Measurements from ENCODE around the gene PNMA6E. TPM values are rescaled to one million over a fixed set of nuclear protein-coding genes. Genes with fewer than 3 reads are reported as not detected.

The PNMA6E gene
- total and polyA plus RNA-seq, 4 experiments from 2014 or later = not detected

- Mint-ChIP-seq H3K9me3 (peaks cover 0 to 1% (median 0%) of the 10 kb centered on the region in 8 donors), H3K4me3 (no peak overlapping the region), H3K4me1 (peaks cover 0 to 2% (median under 1%) of the 10 kb centered on the region in 4 donors), H3K27ac (no peak overlapping the region), H3K27me3 (peaks cover 3 to 4% of the 10 kb centered on the region in 2 donors), H3K36me3 (no peaks in the 10 kb centered on the region)
- Histone ChIP-seq H3K27ac (ENCODE audit: low read depth, low read length) (no peak overlapping the region), H3K27me3 (ENCODE audit: insufficient read depth, low read length) (no peaks in the 10 kb centered on the region), H3K9me3 (ENCODE audit: control insufficient read depth in 1 of 2, low read length in 2 of 2) (no peaks in the 10 kb centered on the region), H3K36me3 (ENCODE audit: insufficient read depth, low read length) (no peaks in the 10 kb centered on the region), H3K4me3 (ENCODE audit: low read length in 2 of 2) (no peak overlapping the region), H3K4me1 (ENCODE audit: insufficient read depth, low read length) (no peaks in the 10 kb centered on the region)
- intact Hi-C loops (cut with micrococcal nuclease) = no loop called here
- no peak for DNase-seq
- POLR2A ChIA-PET (ENCODE audit: partially characterized antibody) = no interaction called here
- CTCF ChIA-PET (ENCODE audit: partially characterized antibody) = no interaction called here
Measured at GRCh38 chrX:153374426-153374825, 26.7 kb downstream of the PNMA6E start.

GRCh38 chrX:153372949-153373348 is 28.2 kb downstream of the PNMA6E start:
- intact Hi-C loops (cut with micrococcal nuclease) = no loop called here
- Histone ChIP-seq H3K4me3 (ENCODE audit: low read length in 2 of 2) (no peak overlapping the region), H3K9me3 (ENCODE audit: control insufficient read depth in 1 of 2, low read length in 2 of 2) (no peaks in the 10 kb centered on the region), H3K27ac (ENCODE audit: low read depth, low read length) (no peak overlapping the region), H3K36me3 (ENCODE audit: insufficient read depth, low read length) (no peaks in the 10 kb centered on the region), H3K4me1 (ENCODE audit: insufficient read depth, low read length) (no peaks in the 10 kb centered on the region), H3K27me3 (ENCODE audit: insufficient read depth, low read length) (no peaks in the 10 kb centered on the region)
- Mint-ChIP-seq H3K27ac (no peak overlapping the region), H3K36me3 (no peaks in the 10 kb centered on the region), H3K4me3 (no peak overlapping the region), H3K4me1 (peaks cover 0 to 2% (median under 1%) of the 10 kb centered on the region in 4 donors), H3K27me3 (peaks cover 3 to 4% of the 10 kb centered on the region in 2 donors), H3K9me3 (peaks cover 0 to 1% (median 0%) of the 10 kb centered on the region in 8 donors)
- ChIA-PET POLR2A (ENCODE audit: partially characterized antibody) (no interaction called here), CTCF (ENCODE audit: partially characterized antibody) (no interaction called here)
- DNase-seq = no peak

GRCh38 chrX:153371256-153371655 is 29.9 kb downstream of the PNMA6E start:
- intact Hi-C loops (cut with micrococcal nuclease) = no loop called here
- DNase-seq = no peak
- peaks cover 0 to 1% (median 0%) of the 10 kb centered on the region in 8 donors for H3K9me3 Mint-ChIP-seq
- Histone ChIP-seq H3K9me3 (ENCODE audit: control insufficient read depth in 1 of 2, low read length in 2 of 2) (no peaks in the 10 kb centered on the region), H3K27me3 (ENCODE audit: insufficient read depth, low read length) (no peaks in the 10 kb centered on the region), H3K4me3 (ENCODE audit: low read length in 2 of 2) (no peak overlapping the region), H3K27ac (ENCODE audit: low read depth, low read length) (no peak overlapping the region), H3K36me3 (ENCODE audit: insufficient read depth, low read length) (no peaks in the 10 kb centered on the region), H3K4me1 (ENCODE audit: insufficient read depth, low read length) (no peaks in the 10 kb centered on the region)
- CTCF ChIA-PET (ENCODE audit: partially characterized antibody) = no interaction called here
- no peak overlapping the region for H3K4me3 Mint-ChIP-seq
- no peaks in the 10 kb centered on the region for H3K36me3 Mint-ChIP-seq
- H3K4me1 Mint-ChIP-seq = peaks cover 0 to 2% (median under 1%) of the 10 kb centered on the region in 4 donors
- POLR2A ChIA-PET (ENCODE audit: partially characterized antibody) = no interaction called here
- H3K27ac Mint-ChIP-seq = no peak overlapping the region
- H3K27me3 Mint-ChIP-seq = peaks cover 1 to 3% of the 10 kb centered on the region in 2 donors

GRCh38 chrX:153370293-153371055 is 30.7 kb downstream of the PNMA6E start:
- no peak overlapping the region for H3K27ac Mint-ChIP-seq
- Histone ChIP-seq H3K27me3 (ENCODE audit: insufficient read depth, low read length) (no peaks in the 10 kb centered on the region), H3K4me3 (ENCODE audit: low read length in 2 of 2) (no peak overlapping the region), H3K4me1 (ENCODE audit: insufficient read depth, low read length) (no peaks in the 10 kb centered on the region), H3K36me3 (ENCODE audit: insufficient read depth, low read length) (no peaks in the 10 kb centered on the region), H3K9me3 (ENCODE audit: control insufficient read depth in 1 of 2, low read length in 2 of 2) (no peaks in the 10 kb centered on the region), H3K27ac (ENCODE audit: low read depth, low read length) (no peak overlapping the region)
- intact Hi-C loops (cut with micrococcal nuclease) = no loop called here
- H3K27me3 Mint-ChIP-seq = peaks cover 1 to 3% of the 10 kb centered on the region in 2 donors
- H3K36me3 Mint-ChIP-seq = no peaks in the 10 kb centered on the region
- H3K4me3 Mint-ChIP-seq = no peak overlapping the region
- ChIA-PET CTCF (ENCODE audit: partially characterized antibody) (no interaction called here), POLR2A (ENCODE audit: partially characterized antibody) (no interaction called here)
- peaks cover 0 to 1% (median 0%) of the 10 kb centered on the region in 8 donors for H3K9me3 Mint-ChIP-seq
- DNase-seq = no peak
- peaks cover 0 to 2% (median under 1%) of the 10 kb centered on the region in 4 donors for H3K4me1 Mint-ChIP-seq

- ChIA-PET CTCF (ENCODE audit: partially characterized antibody) (no interaction called here), POLR2A (ENCODE audit: partially characterized antibody) (no interaction called here)
- Histone ChIP-seq H3K9me3 (ENCODE audit: control insufficient read depth in 1 of 2, low read length in 2 of 2) (no peaks in the 10 kb centered on the region), H3K27ac (ENCODE audit: low read depth, low read length) (no peak overlapping the region), H3K27me3 (ENCODE audit: insufficient read depth, low read length) (no peaks in the 10 kb centered on the region), H3K4me3 (ENCODE audit: low read length in 2 of 2) (no peak overlapping the region), H3K4me1 (ENCODE audit: insufficient read depth, low read length) (no peaks in the 10 kb centered on the region), H3K36me3 (ENCODE audit: insufficient read depth, low read length) (no peaks in the 10 kb centered on the region)
- Mint-ChIP-seq H3K36me3 (no peaks in the 10 kb centered on the region), H3K4me3 (no peak overlapping the region), H3K27me3 (peaks cover 0 to 3% of the 10 kb centered on the region in 2 donors), H3K9me3 (no peaks in the 10 kb centered on the region), H3K4me1 (peaks cover 0 to 2% (median under 1%) of the 10 kb centered on the region in 4 donors), H3K27ac (no peak overlapping the region)
- intact Hi-C loops (cut with micrococcal nuclease) = no loop called here
- no peak for DNase-seq
Measured at GRCh38 chrX:153366878-153367538, 34.1 kb downstream of the PNMA6E start.

GRCh38 chrX:153366119-153366518 is 35.0 kb downstream of the PNMA6E start:
- Histone ChIP-seq H3K4me1 (ENCODE audit: insufficient read depth, low read length) (no peaks in the 10 kb centered on the region), H3K27me3 (ENCODE audit: insufficient read depth, low read length) (no peaks in the 10 kb centered on the region), H3K36me3 (ENCODE audit: insufficient read depth, low read length) (no peaks in the 10 kb centered on the region), H3K27ac (ENCODE audit: low read depth, low read length) (no peak overlapping the region), H3K4me3 (ENCODE audit: low read length in 2 of 2) (no peak overlapping the region), H3K9me3 (ENCODE audit: control insufficient read depth in 1 of 2, low read length in 2 of 2) (no peaks in the 10 kb centered on the region)
- Mint-ChIP-seq H3K9me3 (no peaks in the 10 kb centered on the region), H3K4me1 (peaks cover 0 to 2% (median under 1%) of the 10 kb centered on the region in 4 donors), H3K36me3 (no peaks in the 10 kb centered on the region), H3K27me3 (peaks cover 0 to 3% of the 10 kb centered on the region in 2 donors), H3K4me3 (no peak overlapping the region), H3K27ac (no peak overlapping the region)
- intact Hi-C loops (cut with micrococcal nuclease) = no loop called here
- ChIA-PET POLR2A (ENCODE audit: partially characterized antibody) (no interaction called here), CTCF (ENCODE audit: partially characterized antibody) (no interaction called here)
- DNase-seq = no peak

- peaks cover 0 to 2% (median under 1%) of the 10 kb centered on the region in 4 donors for H3K4me1 Mint-ChIP-seq
- no peak overlapping the region for H3K4me3 Mint-ChIP-seq
- CTCF ChIA-PET (ENCODE audit: partially characterized antibody) = no interaction called here
- H3K9me3 Mint-ChIP-seq = no peaks in the 10 kb centered on the region
- Histone ChIP-seq H3K36me3 (ENCODE audit: insufficient read depth, low read length) (no peaks in the 10 kb centered on the region), H3K9me3 (ENCODE audit: control insufficient read depth in 1 of 2, low read length in 2 of 2) (no peaks in the 10 kb centered on the region), H3K4me3 (ENCODE audit: low read length in 2 of 2) (no peak overlapping the region), H3K27ac (ENCODE audit: low read depth, low read length) (no peak overlapping the region), H3K4me1 (ENCODE audit: insufficient read depth, low read length) (no peaks in the 10 kb centered on the region), H3K27me3 (ENCODE audit: insufficient read depth, low read length) (no peaks in the 10 kb centered on the region)
- H3K27me3 Mint-ChIP-seq = peaks cover 0 to 3% of the 10 kb centered on the region in 2 donors
- DNase-seq = no peak
- H3K36me3 Mint-ChIP-seq = peaks cover 0 to 2% of the 10 kb centered on the region in 2 donors
- intact Hi-C loops (cut with micrococcal nuclease) = no loop called here
- POLR2A ChIA-PET (ENCODE audit: partially characterized antibody) = no interaction called here
- no peak overlapping the region for H3K27ac Mint-ChIP-seq
Measured at GRCh38 chrX:153365670-153366069, 35.5 kb downstream of the PNMA6E start.
